PFSK-1 (cell line): ENCODE measurements around the gene DRAXIN.

Source experiments
- FOXP2 ChIP-seq: optimal IDR thresholded peaks from 2 replicates; pipeline ENCODE3; 2011; ENCODE audit warnings: borderline replicate concordance, control low read depth, inconsistent platforms; ENCODE audit not compliant: insufficient read depth; ENCODE audit errors: extremely low read length, extremely low read depth
- POLR2AphosphoS5 ChIP-seq: IDR thresholded peaks from 2 replicates; pipeline ENCODE4 v1.6.1; 2012; ENCODE audit warnings: low read depth, mild to moderate bottlenecking, control low read depth, low read length, moderate library complexity
- SIN3A ChIP-seq: IDR thresholded peaks from 2 replicates; pipeline ENCODE4 v1.6.1; 2012; ENCODE audit warnings: mild to moderate bottlenecking, low read length, moderate library complexity, borderline replicate concordance; ENCODE audit not compliant: insufficient read depth
- TAF1 ChIP-seq: IDR thresholded peaks from 2 replicates; pipeline ENCODE4 v1.6.1; 2012; ENCODE audit warnings: low read length, control low read depth, borderline replicate concordance; ENCODE audit not compliant: insufficient read depth
- TF ChIP-seq, protein P1 (sequence below), 2 experiments: IDR thresholded peaks; 2 replicates each; pipeline versions ENCODE4 v1.6.1 to v1.8.0; 2011 to 2012; ENCODE audit warnings: low read depth in 2 of 2, low read length in 2 of 2, control low read depth in 1 of 2, inconsistent platforms in 1 of 2, mild to moderate bottlenecking in 1 of 2, moderate library complexity in 1 of 2; ENCODE audit not compliant: insufficient read depth in 1 of 2

DRAXIN gene

DNA sequence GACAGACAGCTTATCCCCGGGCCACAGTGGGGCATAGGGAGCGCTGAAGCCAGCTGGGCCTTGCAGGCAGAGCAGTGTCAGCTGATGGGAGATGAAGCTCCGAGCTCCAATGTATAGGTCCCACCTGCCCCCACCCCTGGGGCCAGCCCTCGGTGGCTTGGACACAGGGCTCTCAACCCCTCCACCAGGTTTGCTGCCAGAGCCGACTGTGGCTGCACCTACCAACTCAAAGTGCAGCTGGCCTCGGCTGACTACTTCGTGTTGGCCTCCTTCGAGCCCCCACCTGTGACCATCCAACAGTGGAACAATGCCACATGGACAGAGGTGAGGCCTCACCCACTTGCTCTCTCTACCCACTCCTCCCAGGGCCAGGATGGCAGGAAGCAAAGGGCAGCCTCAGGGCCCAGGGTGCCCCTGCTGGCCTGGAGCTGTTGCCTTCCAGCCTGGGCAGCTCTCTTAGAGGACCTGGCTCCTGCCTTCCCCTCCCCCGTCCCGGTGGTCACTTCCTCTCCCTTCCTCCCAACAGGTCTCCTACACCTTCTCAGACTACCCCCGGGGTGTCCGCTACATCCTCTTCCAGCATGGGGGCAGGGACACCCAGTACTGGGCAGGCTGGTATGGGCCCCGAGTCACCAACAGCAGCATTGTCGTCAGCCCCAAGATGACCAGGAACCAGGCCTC, 18.3 kb upstream of the DRAXIN start:
- TF ChIP-seq TAF1 = no peak
- no peak for TF ChIP-seq SIN3A
- TF ChIP-seq, protein P1, sequence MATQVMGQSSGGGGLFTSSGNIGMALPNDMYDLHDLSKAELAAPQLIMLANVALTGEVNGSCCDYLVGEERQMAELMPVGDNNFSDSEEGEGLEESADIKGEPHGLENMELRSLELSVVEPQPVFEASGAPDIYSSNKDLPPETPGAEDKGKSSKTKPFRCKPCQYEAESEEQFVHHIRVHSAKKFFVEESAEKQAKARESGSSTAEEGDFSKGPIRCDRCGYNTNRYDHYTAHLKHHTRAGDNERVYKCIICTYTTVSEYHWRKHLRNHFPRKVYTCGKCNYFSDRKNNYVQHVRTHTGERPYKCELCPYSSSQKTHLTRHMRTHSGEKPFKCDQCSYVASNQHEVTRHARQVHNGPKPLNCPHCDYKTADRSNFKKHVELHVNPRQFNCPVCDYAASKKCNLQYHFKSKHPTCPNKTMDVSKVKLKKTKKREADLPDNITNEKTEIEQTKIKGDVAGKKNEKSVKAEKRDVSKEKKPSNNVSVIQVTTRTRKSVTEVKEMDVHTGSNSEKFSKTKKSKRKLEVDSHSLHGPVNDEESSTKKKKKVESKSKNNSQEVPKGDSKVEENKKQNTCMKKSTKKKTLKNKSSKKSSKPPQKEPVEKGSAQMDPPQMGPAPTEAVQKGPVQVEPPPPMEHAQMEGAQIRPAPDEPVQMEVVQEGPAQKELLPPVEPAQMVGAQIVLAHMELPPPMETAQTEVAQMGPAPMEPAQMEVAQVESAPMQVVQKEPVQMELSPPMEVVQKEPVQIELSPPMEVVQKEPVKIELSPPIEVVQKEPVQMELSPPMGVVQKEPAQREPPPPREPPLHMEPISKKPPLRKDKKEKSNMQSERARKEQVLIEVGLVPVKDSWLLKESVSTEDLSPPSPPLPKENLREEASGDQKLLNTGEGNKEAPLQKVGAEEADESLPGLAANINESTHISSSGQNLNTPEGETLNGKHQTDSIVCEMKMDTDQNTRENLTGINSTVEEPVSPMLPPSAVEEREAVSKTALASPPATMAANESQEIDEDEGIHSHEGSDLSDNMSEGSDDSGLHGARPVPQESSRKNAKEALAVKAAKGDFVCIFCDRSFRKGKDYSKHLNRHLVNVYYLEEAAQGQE (IDR thresholded peaks at IDR 0.05; ENCODE audit: insufficient read depth in 1 of 2, low read depth in 2 of 2, low read length in 2 of 2) = no peak
- TF ChIP-seq POLR2AphosphoS5 = no peak
- no peak for TF ChIP-seq FOXP2

DNA sequence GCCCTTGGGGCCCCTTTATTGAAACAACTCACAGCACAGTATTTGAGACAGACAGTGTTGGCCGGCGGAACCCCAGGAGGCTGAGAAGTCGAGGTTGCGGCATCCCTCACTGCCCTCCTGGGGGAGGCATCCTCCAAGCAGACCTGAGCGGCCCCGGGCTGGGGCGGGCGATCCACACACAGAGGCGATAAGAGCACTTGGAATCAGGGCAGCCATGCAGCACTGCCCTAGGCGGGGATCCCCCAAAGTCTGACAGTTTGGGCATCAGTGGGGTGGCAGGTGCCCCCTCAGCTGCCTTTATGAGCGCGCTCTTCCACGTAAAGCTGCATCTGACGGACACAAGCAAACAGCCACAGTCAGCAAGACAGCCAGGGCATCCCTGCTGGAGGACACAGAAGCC, 17.0 kb upstream of the DRAXIN start:
- TF ChIP-seq SIN3A = no peak
- no peak for TF ChIP-seq FOXP2
- no peak for TF ChIP-seq TAF1
- TF ChIP-seq, protein P1 (IDR thresholded peaks at IDR 0.05; ENCODE audit: insufficient read depth in 1 of 2, low read depth in 2 of 2, low read length in 2 of 2) = no peak

DNA sequence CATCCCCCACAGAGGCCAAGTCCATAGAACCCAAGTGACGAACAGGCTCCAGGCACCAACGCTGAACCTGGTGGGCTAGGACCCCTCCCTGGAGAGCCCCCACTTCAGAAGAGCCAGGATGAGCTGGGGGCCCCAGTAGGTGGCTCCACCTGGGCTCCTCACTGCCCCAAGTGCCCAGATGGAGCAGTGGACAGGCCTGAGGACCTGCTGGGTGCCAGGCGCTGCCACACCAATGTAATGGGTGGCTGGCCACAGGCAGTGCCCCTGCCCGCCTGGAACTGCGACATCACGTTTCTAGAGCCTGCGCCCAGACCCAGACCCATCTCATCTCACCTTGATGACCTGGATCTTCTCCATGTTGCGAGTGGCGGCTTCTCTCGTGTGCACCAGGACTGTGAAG, 16.2 kb upstream of the DRAXIN start:
- TF ChIP-seq, protein P1 (IDR thresholded peaks at IDR 0.05; ENCODE audit: insufficient read depth in 1 of 2, low read depth in 2 of 2, low read length in 2 of 2) = no peak
- no peak for TF ChIP-seq TAF1
- no peak for TF ChIP-seq POLR2AphosphoS5
- no peak for TF ChIP-seq FOXP2
- no peak for TF ChIP-seq SIN3A

DNA sequence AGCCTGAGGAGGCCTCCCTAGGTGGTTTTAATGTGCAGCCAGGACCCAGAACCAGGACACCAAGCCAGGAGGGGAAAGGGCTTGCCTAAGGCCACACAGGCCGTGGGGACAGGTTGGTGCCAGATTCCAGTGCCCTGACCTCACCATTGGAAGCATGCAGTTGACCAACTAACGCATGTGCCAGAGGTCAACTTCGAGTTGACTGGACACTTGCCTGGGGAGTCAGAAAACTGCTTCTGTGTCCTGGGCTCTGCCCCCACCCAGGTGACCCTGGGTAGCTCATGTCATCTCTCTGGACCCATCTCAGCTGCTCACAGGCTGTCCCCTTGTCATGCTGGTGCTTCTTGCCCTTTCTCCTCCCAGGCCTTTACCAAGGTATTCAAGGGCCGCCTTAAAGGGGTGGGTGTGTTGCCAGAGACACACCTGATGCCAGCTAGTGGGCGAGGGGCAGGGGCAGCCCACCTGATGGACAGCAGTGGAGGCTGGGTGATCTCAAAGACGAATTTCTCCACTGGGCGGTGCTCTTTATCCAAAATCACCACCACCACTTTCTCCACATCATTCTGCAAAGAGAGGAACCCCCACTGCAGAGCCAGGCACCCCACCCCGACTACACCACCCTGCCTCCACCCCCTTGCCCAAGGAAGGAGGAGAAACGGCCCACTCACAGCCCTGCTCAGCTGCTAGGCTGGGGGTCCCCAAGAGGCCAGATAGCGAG, 15.0 kb upstream of the DRAXIN start:
- TF ChIP-seq, protein P1 (IDR thresholded peaks at IDR 0.05; ENCODE audit: insufficient read depth in 1 of 2, low read depth in 2 of 2, low read length in 2 of 2) = no peak
- no peak for TF ChIP-seq FOXP2

DNA sequence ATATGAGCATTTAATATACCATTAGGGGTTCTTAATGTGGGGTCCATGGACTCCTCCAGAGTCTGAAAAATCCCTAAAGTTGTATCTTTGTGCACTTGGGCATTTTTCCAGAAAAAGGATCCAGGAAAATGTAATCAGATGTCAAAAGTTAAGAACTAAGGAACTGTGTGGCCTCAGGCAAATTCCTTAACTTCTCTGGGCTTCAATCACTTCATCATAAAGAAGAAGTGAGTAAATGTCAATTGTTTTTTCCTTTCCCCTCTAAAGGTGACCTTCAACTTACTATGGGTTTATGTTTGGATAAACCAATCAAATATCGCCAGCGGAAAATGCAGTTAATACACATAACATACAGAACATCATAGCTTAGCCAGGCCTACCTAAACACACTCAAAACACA, 13.1 kb upstream of the DRAXIN start:
- TF ChIP-seq TAF1 (no peak), FOXP2 (no peak), POLR2AphosphoS5 (no peak), SIN3A (no peak)
- TF ChIP-seq, protein P1 (IDR thresholded peaks at IDR 0.05; ENCODE audit: insufficient read depth in 1 of 2, low read depth in 2 of 2, low read length in 2 of 2) = no peak
